Endothelial cell of umbilical vein (primary cell): ENCODE results near the gene COMP. TPM values are rescaled to one million over a fixed set of nuclear protein-coding genes. Genes with fewer than 3 reads are reported as not detected.

Experiments used
- BruUV-seq: library from RNA; stranded (reverse); fragments of 400-500 nt; replicated peaks from 2 replicates; lab custom pipeline; 2021; lab: Mats Ljungman, UMichigan
- CTCF ChIA-PET: fragments of 300-600, 350-600 bp; sonication (Branson Sonifier 250); formaldehyde crosslinking; loops from one replicate; lab custom pipeline; 2021; ENCODE audit warnings: antibody characterized with exemption, inconsistent platforms; lab: Charles Lee
- POLR2A ChIA-PET: fragments of 300-600, 350-600 bp; sonication (Branson Sonifier 250); formaldehyde crosslinking; loops from one replicate; lab custom pipeline; 2021; ENCODE audit warnings: antibody characterized with exemption, inconsistent platforms; lab: Charles Lee
- DNase-seq: peaks from one replicate; pipeline ENCODE4 v3.0.0-alpha.2; 2011; ENCODE audit warnings: low read depth, low spot score
- FAIRE-seq: peaks from 2 replicates; lab custom pipeline; 2011; peaks lifted over from hg19 to GRCh38; lab: Jason Lieb, UNC
- H2AFZ ChIP-seq: 2 replicates; pipeline ENCODE4 v1.6.0; 2012; ENCODE audit warnings: low read depth, low read length, control low read depth, inconsistent platforms
- H3K27ac ChIP-seq: 2 replicates; pipeline ENCODE4 v1.5.1; 2011; ENCODE audit warnings: low read depth, mild to moderate bottlenecking, control low read depth, low read length, moderate library complexity; ENCODE audit not compliant: insufficient read depth
- H3K27me3 ChIP-seq, 2 experiments: 2 replicates each; pipeline versions ENCODE4 v1.6.0 to v1.6.1; 2011; ENCODE audit warnings: low read length in 2 of 2, mixed read lengths in 1 of 2; ENCODE audit not compliant: control insufficient read depth in 2 of 2, insufficient read depth in 2 of 2
- H3K36me3 ChIP-seq, 2 experiments: 2 replicates in 1 of 2; 3 replicates in 1 of 2; pipeline ENCODE4 v1.5.1; 2011; ENCODE audit warnings: low read length in 2 of 2, mild to moderate bottlenecking in 1 of 2, moderate library complexity in 1 of 2; ENCODE audit not compliant: control insufficient read depth in 2 of 2, insufficient read depth in 2 of 2; ENCODE audit errors: extremely low read depth in 1 of 2
- H3K4me1 ChIP-seq: 3 replicates; pipeline ENCODE4 v1.5.1; 2011; ENCODE audit warnings: mild to moderate bottlenecking, low read length; ENCODE audit not compliant: control insufficient read depth, insufficient read depth; ENCODE audit errors: extremely low read depth
- H3K4me2 ChIP-seq: 2 replicates; pipeline ENCODE4 v1.6.1; 2011; ENCODE audit warnings: low read length, control low read depth, mixed read lengths; ENCODE audit not compliant: insufficient read depth
- H3K4me3 ChIP-seq, 3 experiments: fragments of 200-600 bp in 1 of 3; sonication (generic), shearing (Covaris generic) in 1 of 3; replicated peaks in 1 of 3; 2 replicates each; pipeline ENCODE4 v1.5.1; 2011 to 2016; ENCODE audit warnings: control low read depth in 3 of 3, low read length in 3 of 3, mild to moderate bottlenecking in 2 of 3, inconsistent platforms in 1 of 3, low read depth in 1 of 3, moderate library complexity in 1 of 3; ENCODE audit not compliant: insufficient read depth in 1 of 3
- H3K79me2 ChIP-seq: 2 replicates; pipeline ENCODE4 v1.6.0; 2012; ENCODE audit warnings: low read length, inconsistent platforms; ENCODE audit not compliant: control insufficient read depth, insufficient read depth
- H3K9ac ChIP-seq: replicated peaks from 2 replicates; pipeline ENCODE3; 2011; ENCODE audit warnings: low read length, control low read depth; ENCODE audit not compliant: insufficient read depth; ENCODE audit errors: extremely low read depth
- H3K9me1 ChIP-seq: replicated peaks from 3 replicates; pipeline ENCODE4 v1.6.0; 2011; ENCODE audit warnings: mild to moderate bottlenecking, low read length; ENCODE audit not compliant: control insufficient read depth, insufficient read depth; ENCODE audit errors: extremely low read depth
- H3K9me3 ChIP-seq: replicated peaks from 2 replicates; pipeline ENCODE4 v1.5.1; 2012; ENCODE audit warnings: low read length, inconsistent platforms; ENCODE audit not compliant: control insufficient read depth, insufficient read depth
- H4K20me1 ChIP-seq: replicated peaks from 2 replicates; pipeline ENCODE3; 2011; ENCODE audit warnings: mild to moderate bottlenecking, low read length; ENCODE audit not compliant: control insufficient read depth, insufficient read depth; ENCODE audit errors: extremely low read depth
- EZH2 ChIP-seq: IDR thresholded peaks from 2 replicates; pipeline ENCODE4 v1.6.1; 2012; ENCODE audit warnings: borderline replicate concordance, low read depth, mild to moderate bottlenecking, moderate library complexity, low read length, inconsistent platforms; ENCODE audit not compliant: severe bottlenecking
- FOS ChIP-seq: IDR thresholded peaks from 2 replicates; pipeline ENCODE4 v1.6.1; 2011; ENCODE audit warnings: mild to moderate bottlenecking, low read length, moderate library complexity, borderline replicate concordance; ENCODE audit not compliant: insufficient read depth
- GATA2 ChIP-seq: IDR thresholded peaks from 2 replicates; pipeline ENCODE4 v1.7.0; 2011; ENCODE audit warnings: low read depth, mild to moderate bottlenecking, moderate library complexity, mixed read lengths, low read length; ENCODE audit not compliant: insufficient read length, insufficient read depth
- POLR2A ChIP-seq: IDR thresholded peaks from 2 replicates; pipeline ENCODE4 v1.6.1; 2012; ENCODE audit warnings: low read depth, mild to moderate bottlenecking, control low read depth, low read length
- POLR2AphosphoS5 ChIP-seq: IDR thresholded peaks from 2 replicates; pipeline ENCODE4 v1.6.1; 2012; ENCODE audit warnings: low read depth, mild to moderate bottlenecking, control low read depth, low read length, moderate library complexity; ENCODE audit not compliant: insufficient read depth
- dilution Hi-C: fragments of 300-500 bp; cut with MboI; formaldehyde crosslinking; loops from one replicate; pipeline ENCODE4 v1.15.0; 2019; ENCODE audit warnings: low sequenced_read_pairs; ENCODE audit not compliant: extremely low pct_ligation_motif_present
- intact Hi-C: fragments of 100-400 bp; cut with micrococcal nuclease; formaldehyde crosslinking; loops from one replicate; pipeline ENCODE4 v1.10.0; 2022
- polyA plus RNA-seq, 4 experiments: library from polyadenylated mRNA; depleted of rRNA in 3 of 4; stranded (reverse) in 3 of 4; unstranded in 1 of 4; fragments of >200 nt; gene quantifications; 2 replicates each; pipeline versions ENCODE4 v1.2.1 to v1.2.3, GENCODE V29; 2011 to 2012; ENCODE audit warnings: missing spikeins in 1 of 4
- total RNA-seq: library from RNA; stranded (reverse); gene quantifications from 2 replicates; pipeline ENCODE4 v1.2.3, GENCODE V29; 2021
- TF ChIP-seq, protein P1 (sequence below), 2 donors: IDR thresholded peaks; 1 replicate in 1 of 2; 2 replicates in 1 of 2; pipeline ENCODE4 v1.5.1; 2011; ENCODE audit warnings: low read length in 2 of 2, mild to moderate bottlenecking in 2 of 2, moderate library complexity in 2 of 2, control low read depth in 1 of 2, inconsistent platforms in 1 of 2, low read depth in 1 of 2; ENCODE audit not compliant: insufficient read depth in 1 of 2; ENCODE audit errors: extremely low read depth in 1 of 2

COMP gene
- total and polyA plus RNA-seq, 2 donors (not counting 3 experiments of a cell fraction or from before 2014, with no cell fraction given), result not detected

DNA sequence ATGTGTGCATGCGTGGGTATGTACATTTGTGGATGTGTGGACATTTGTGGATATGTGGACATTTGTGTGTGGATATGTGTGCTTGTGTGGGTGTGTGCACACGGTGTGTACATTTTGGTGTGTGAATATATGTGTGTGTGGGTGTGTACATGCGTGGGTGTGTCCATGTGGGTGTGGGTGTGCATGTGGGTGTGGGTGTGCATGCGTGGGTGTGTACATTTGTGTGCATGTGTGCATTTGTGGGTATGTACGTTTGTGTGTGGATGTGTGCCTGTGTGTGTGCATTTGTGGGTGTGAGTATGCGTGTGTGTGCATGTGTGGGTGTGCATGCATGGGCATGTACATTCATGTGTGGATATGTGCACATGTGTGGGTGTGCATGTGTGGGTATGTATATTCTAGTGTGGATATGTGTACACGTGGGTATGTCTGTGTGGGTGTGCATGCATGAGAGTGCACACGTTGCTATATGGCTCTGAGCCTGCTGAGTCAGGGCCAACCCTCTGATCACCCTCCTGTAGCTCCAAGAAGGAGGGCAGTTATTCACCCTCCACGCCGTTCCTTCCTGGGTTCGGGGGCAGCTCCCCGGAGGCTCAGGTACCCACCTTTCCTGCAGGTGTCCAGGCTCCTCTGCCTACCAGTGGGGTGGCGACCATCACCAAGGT lies 20.3 kb downstream of the COMP start:
- Histone ChIP-seq H4K20me1 (no peaks in the 10 kb centered on the region), H2AFZ (no peak overlapping the region), H3K4me3 (no peak overlapping the region), H3K9me3 (no peaks in the 10 kb centered on the region), H3K36me3 (no peaks in the 10 kb centered on the region), H3K4me2 (no peak overlapping the region), H3K27ac (no peak overlapping the region), H3K9me1 (no peaks in the 10 kb centered on the region), H3K9ac (no peak overlapping the region), H3K4me1 (no peaks in the 10 kb centered on the region), H3K27me3 (no peaks in the 10 kb centered on the region), H3K79me2 (no peaks in the 10 kb centered on the region)
- intact Hi-C loops, result loop anchor here (5.0 kb wide), 1 partner anchor 77 kb away; no protein-coding TSS in a partner anchor
- POLR2A ChIA-PET, result no interaction called here
- dilution Hi-C loops, result no loop called here
- no peak for FAIRE-seq
- BruUV-seq, result no TSS peak
- TF ChIP-seq POLR2A, result no peak
- no peak for TF ChIP-seq FOS
- TF ChIP-seq POLR2AphosphoS5, result no peak
- no peak for TF ChIP-seq GATA2
- no peak for DNase-seq
- CTCF ChIA-PET, result interaction anchor here (2.4 kb wide), 1 partner anchor 76 kb away, joined by 16 read pairs; no protein-coding TSS in a partner anchor

DNA sequence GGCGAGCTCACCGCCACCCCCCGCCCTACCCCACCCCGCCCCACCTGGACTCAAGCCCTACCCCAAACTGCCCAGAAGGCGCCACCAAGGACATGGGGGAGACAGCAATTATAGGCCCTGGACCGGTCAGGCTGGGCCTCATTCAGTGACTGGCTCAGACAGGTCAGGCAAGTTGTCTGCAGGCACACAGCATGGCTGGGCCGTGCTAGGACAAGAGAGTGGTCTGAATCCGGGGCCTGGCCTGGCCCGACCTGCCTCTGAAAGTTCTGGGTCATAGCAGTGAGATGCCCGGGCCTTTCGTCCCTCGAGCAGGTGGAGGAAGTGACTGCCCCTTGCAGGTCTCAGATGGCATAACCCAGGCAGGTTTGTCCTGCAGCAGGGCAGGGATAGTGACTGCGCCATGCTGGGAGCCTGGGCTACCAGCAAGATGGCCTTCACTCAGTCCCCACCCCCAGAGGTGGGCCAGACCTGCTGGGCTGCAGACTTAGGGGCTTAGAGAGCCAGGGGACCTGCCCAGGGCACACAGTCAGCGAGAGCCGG lies 21.0 kb downstream of the COMP start:
- ChIA-PET POLR2A (no interaction called here), CTCF (no interaction called here)
- Histone ChIP-seq H3K27ac (no peak overlapping the region), H3K9me1 (no peaks in the 10 kb centered on the region), H3K9ac (no peak overlapping the region), H3K79me2 (no peaks in the 10 kb centered on the region), H3K27me3 (no peaks in the 10 kb centered on the region), H3K36me3 (no peaks in the 10 kb centered on the region), H3K4me1 (no peaks in the 10 kb centered on the region), H4K20me1 (no peaks in the 10 kb centered on the region), H3K9me3 (no peaks in the 10 kb centered on the region), H3K4me3 (no peak overlapping the region), H2AFZ (no peak overlapping the region), H3K4me2 (no peak overlapping the region)
- dilution Hi-C loops, result no loop called here
- BruUV-seq, result no TSS peak
- intact Hi-C loops, result loop anchor here (5.0 kb wide), 1 partner anchor 77 kb away; no protein-coding TSS in a partner anchor
- FAIRE-seq (no peak), DNase-seq (no peak)
- TF ChIP-seq, protein P1, sequence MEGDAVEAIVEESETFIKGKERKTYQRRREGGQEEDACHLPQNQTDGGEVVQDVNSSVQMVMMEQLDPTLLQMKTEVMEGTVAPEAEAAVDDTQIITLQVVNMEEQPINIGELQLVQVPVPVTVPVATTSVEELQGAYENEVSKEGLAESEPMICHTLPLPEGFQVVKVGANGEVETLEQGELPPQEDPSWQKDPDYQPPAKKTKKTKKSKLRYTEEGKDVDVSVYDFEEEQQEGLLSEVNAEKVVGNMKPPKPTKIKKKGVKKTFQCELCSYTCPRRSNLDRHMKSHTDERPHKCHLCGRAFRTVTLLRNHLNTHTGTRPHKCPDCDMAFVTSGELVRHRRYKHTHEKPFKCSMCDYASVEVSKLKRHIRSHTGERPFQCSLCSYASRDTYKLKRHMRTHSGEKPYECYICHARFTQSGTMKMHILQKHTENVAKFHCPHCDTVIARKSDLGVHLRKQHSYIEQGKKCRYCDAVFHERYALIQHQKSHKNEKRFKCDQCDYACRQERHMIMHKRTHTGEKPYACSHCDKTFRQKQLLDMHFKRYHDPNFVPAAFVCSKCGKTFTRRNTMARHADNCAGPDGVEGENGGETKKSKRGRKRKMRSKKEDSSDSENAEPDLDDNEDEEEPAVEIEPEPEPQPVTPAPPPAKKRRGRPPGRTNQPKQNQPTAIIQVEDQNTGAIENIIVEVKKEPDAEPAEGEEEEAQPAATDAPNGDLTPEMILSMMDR (IDR thresholded peaks at IDR 0.05; ENCODE audit: extremely low read depth in 1 of 2, insufficient read depth in 1 of 2, low read depth in 1 of 2, low read length in 2 of 2), result no peak
- TF ChIP-seq EZH2, result no peak
